GM21717 (cell line): ENCODE measurements around the gene XPO1.

Experiments used
- ATAC-seq: cut with Tn5 transposase; IDR thresholded peaks from one replicate; pipeline ENCODE4 v1.9.1; 2021; ENCODE audit warnings: mild to moderate bottlenecking, moderate library complexity; ENCODE audit not compliant: unreplicated experiment

Gene XPO1

GRCh38 chr2:61437170-61437569 lies 101.0 kb downstream of the XPO1 start:
- ATAC-seq = no peak

DNA sequence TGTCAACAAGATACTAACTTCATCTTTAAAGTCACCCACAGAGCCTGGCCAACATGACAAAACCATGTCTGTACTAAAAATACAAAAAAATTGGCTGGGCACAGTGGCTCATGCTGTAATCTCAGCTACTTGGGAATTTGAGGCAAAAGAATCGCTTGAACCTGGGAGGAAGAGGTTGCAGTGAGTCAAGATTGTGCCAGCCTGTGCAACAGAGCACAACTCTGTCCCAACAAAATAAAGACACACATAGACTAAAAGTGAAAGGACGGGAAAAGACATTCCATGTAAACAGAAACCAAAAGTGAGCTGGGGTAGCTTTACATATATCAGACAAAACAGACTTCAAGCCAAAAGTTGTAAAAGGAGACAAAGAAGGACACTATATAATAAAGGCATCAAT lies 102.1 kb downstream of the XPO1 start:
- ATAC-seq = no peak

GRCh38 chr2:61435291-61435690 lies 102.9 kb downstream of the XPO1 start:
- no peak for ATAC-seq

DNA sequence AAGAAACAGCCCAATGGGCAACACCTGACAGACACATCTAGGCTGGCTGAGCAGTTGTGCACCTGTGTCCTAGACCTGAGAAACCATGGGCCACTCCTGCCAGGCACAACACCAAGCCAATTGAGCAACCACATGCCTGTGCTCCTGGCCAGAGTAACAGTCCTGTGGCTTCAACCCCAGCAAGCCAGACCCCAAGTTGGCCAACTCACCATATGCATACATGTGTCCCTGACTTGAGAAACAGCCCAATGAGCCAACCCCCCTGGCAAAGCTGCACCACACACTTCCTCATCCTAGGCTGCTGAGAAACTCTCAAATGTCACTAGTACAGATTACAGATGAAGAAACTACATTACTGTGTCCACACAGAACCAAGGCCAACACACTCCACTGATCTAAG lies 103.8 kb downstream of the XPO1 start:
- no peak for ATAC-seq

DNA sequence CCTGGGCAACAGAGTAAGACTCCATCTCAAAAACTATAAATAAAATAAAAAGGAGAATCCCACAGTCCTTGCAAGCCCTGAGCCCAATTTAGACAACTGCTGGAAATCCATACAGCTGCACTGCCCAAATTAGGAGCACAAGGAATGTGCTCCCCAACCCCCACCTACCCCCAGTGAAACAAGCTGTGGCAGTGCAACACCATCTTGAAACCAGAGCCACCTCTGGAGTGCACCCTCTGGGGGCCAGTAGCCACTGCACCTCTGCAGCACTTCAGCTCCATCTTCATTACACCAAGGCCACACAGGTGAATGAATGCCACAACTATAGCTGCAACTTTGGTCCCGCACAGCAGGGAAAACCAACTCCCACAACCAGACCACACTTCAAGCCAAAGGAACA lies 104.5 kb downstream of the XPO1 start:
- ATAC-seq = no peak

DNA sequence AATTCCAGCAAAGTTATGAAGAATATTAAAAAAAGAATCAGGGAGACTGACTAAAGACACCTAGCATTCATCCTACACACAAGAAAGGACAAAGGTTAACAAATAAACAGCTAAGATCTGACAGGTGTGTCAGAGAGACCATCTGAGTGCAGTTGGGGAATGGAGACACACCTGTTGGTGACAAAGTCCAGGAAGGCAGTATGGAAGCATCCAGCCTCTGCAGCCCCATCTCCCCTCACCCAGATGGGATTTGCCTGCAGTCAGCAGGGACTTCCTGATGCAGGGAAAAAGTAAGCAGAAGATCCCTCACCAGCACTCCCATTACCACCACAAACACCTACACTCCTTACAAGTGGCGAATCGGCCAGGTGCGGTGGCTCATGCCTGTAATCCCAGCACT lies 105.2 kb downstream of the XPO1 start:
- ATAC-seq = no peak

DNA sequence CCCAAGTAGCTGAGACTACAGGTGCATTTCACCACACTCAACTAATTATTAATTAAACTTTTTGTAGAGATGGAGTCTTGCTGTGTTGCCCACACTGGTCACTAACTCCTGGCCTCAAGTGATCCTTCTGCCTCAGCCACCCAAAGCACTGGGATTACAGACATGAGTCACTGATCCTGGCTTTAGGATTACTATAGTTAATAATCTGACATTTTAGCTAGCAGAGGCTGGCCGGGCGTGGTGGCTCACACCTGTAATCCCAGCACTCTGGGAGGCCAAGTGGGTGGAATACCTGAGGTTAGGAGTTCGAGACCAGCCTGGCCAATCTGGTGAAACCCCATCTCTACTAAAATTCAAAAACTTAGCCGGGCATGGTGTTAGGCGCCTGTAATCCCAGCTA lies 106.8 kb downstream of the XPO1 start:
- ATAC-seq = no peak
